Kidney (tissue), 14 donors: Measurements from ENCODE around the gene CREB1. TPM values are rescaled to one million over a fixed set of nuclear protein-coding genes. Genes with fewer than 3 reads are reported as not detected.
A peak's percentile ranks its signal among the peaks of the same experiment; 100 is the strongest.

Source experiments
- DNase-seq, 5 donors: peaks; one replicate each; pipeline ENCODE4 v3.0.0-alpha.2; 2013 to 2020
- FAIRE-seq: peaks from 2 replicates; lab custom pipeline; 2012; peaks lifted over from hg19 to GRCh38; lab: Jason Lieb, UNC
- H3K27ac ChIP-seq, 2 donors: one replicate each; pipeline ENCODE4 v1.7.0; 2013; ENCODE audit warnings: low read depth in 2 of 2, low read length in 2 of 2, inconsistent platforms in 1 of 2
- H3K27me3 ChIP-seq: one replicate; pipeline ENCODE4 v1.7.1; 2013; ENCODE audit warnings: low read length, inconsistent platforms; ENCODE audit not compliant: control insufficient read depth, insufficient read depth
- H3K36me3 ChIP-seq, 3 donors: one replicate each; pipeline versions ENCODE4 v1.7.0 to v1.7.1; 2013; ENCODE audit warnings: low read length in 3 of 3, control low read depth in 1 of 3, inconsistent platforms in 1 of 3; ENCODE audit not compliant: insufficient read depth in 3 of 3, control insufficient read depth in 2 of 3
- H3K4me1 ChIP-seq, 3 donors: one replicate each; pipeline versions ENCODE4 v1.7.0 to v1.7.1; 2013; ENCODE audit warnings: low read length in 3 of 3, inconsistent platforms in 1 of 3, low read depth in 1 of 3; ENCODE audit not compliant: control insufficient read depth in 2 of 3, insufficient read depth in 2 of 3
- H3K4me3 ChIP-seq, 3 donors: one replicate each; pipeline versions ENCODE4 v1.7.0 to v1.8.1; 2013; ENCODE audit warnings: low read length in 3 of 3, control low read depth in 1 of 3, inconsistent platforms in 1 of 3
- H3K9ac ChIP-seq, 3 donors: one replicate each; pipeline versions ENCODE4 v1.7.0 to v1.7.1; 2013; ENCODE audit warnings: low read length in 3 of 3, control low read depth in 1 of 3, inconsistent platforms in 1 of 3
- H3K9me3 ChIP-seq, 3 donors: one replicate each; pipeline versions ENCODE4 v1.7.0 to v1.7.1; 2013; ENCODE audit warnings: low read length in 3 of 3, control low read depth in 1 of 3, inconsistent platforms in 1 of 3; ENCODE audit not compliant: control insufficient read depth in 2 of 3, insufficient read depth in 1 of 3
- CTCF ChIP-seq: IDR thresholded peaks from 3 replicates; pipeline ENCODE4 v1.5.1; 2012; ENCODE audit warnings: mild to moderate bottlenecking, moderate library complexity, borderline replicate concordance; ENCODE audit not compliant: insufficient read depth; ENCODE audit errors: extremely low read depth
- intact Hi-C: fragments of 100-400 bp; cut with DNase I; formaldehyde crosslinking; loops from one replicate; pipeline ENCODE4 v1.11.1; 2022
- polyA plus RNA-seq: library from polyadenylated mRNA; stranded (reverse); fragments of 350-450 nt; fragmentation: Illumina TruSeq; extraction: RNeasy Lipid Tissue Mini Kit (QIAGEN cat#74804); gene quantifications from one replicate; pipeline ENCODE4 v1.2.3, GENCODE V29; 2014; ENCODE audit warnings: low read depth, low replicate concordance; ENCODE audit not compliant: insufficient read depth
- total RNA-seq: library from RNA; stranded (reverse); fragmentation: NEBNext Ultra II Directional; extraction: Animal tissue kit (Norgen Biotek cat#: 25700); gene quantifications from one replicate; pipeline ENCODE4 v1.2.1, GENCODE V29; 2021
- donor health status: control.
- donor health status: control.
- donor health status: control.
- donor health status: control.
- donor health status: control.
- donor health status: DM: yes; HTN: yes; CAD: no.
- donor health status: Normal renal cell carcinoma (clear cell type).

The CREB1 gene
- total and polyA plus RNA-seq, 2 donors from 2014 or later, result 8.9 to 63.8 TPM

- TF ChIP-seq CTCF, result no peak
- Histone ChIP-seq H3K9ac (peak overlapping the region; percentile 69 to 85 (median 76)), H3K4me1 (peaks cover 0 to 5% (median 3%) of the 10 kb centered on the region in 3 donors), H3K9me3 (no peaks in the 10 kb centered on the region), H3K27me3 (no peaks in the 10 kb centered on the region), H3K36me3 (no peaks in the 10 kb centered on the region), H3K27ac (peak overlapping the region; percentile 95 to 97), H3K4me3 (peak overlapping the region; percentile 75 to 97 (median 81))
- intact Hi-C loops, result no loop called here
- DNase-seq (peak; percentile 76 to 88 (median 85)), FAIRE-seq (no peak)
Observed at GRCh38 chr2:207624185-207625013, 94.6 kb downstream of the CREB1 start.

GRCh38 chr2:207625014-207625907, 95.5 kb downstream of the CREB1 start, which contains the start of gene METTL21A:
METTL21A (minus strand) TSS chr2:207625394; CDS start chr2:207624375, 1,019 bp downstream.
- FAIRE-seq (no peak), DNase-seq (peak; percentile 83 to 95 (median 90))
- no peaks in the 10 kb centered on the region for H3K36me3 ChIP-seq
- H3K27ac ChIP-seq, result peak within 1 kb of the TSS; percentile 95 to 97
- intact Hi-C loops, result no loop called here
- peaks cover 0 to 5% (median 3%) of the 10 kb centered on the region in 3 donors for H3K4me1 ChIP-seq
- peak within 1 kb of the TSS; percentile 86 to 97 (median 94) for H3K4me3 ChIP-seq
- peak; percentile 19 for TF ChIP-seq CTCF
- no peaks in the 10 kb centered on the region for H3K27me3 ChIP-seq
- H3K9me3 ChIP-seq, result no peaks in the 10 kb centered on the region
- peak within 1 kb of the TSS; percentile 79 to 92 (median 86) for H3K9ac ChIP-seq

GRCh38 chr2:207629553-207629952, 99.8 kb downstream of the CREB1 start:
- no peaks in the 10 kb centered on the region for H3K27me3 ChIP-seq
- no peak overlapping the region for H3K4me3 ChIP-seq
- H3K27ac ChIP-seq, result no peak overlapping the region
- no peak for DNase-seq
- no peak for TF ChIP-seq CTCF
- H3K36me3 ChIP-seq, result no peaks in the 10 kb centered on the region
- FAIRE-seq, result no peak
- peaks cover 0 to 4% (median 2%) of the 10 kb centered on the region in 3 donors for H3K4me1 ChIP-seq
- intact Hi-C loops, result no loop called here
- no peak overlapping the region for H3K9ac ChIP-seq
- no peaks in the 10 kb centered on the region for H3K9me3 ChIP-seq
